GM18498 (cell line): ENCODE measurements around the gene CNN2.

Experiments used
- ATAC-seq: cut with Tn5 transposase; IDR thresholded peaks from one replicate; pipeline ENCODE4 v1.9.1; 2021; ENCODE audit warnings: mild to moderate bottlenecking, moderate library complexity; ENCODE audit not compliant: unreplicated experiment

CNN2 gene

DNA sequence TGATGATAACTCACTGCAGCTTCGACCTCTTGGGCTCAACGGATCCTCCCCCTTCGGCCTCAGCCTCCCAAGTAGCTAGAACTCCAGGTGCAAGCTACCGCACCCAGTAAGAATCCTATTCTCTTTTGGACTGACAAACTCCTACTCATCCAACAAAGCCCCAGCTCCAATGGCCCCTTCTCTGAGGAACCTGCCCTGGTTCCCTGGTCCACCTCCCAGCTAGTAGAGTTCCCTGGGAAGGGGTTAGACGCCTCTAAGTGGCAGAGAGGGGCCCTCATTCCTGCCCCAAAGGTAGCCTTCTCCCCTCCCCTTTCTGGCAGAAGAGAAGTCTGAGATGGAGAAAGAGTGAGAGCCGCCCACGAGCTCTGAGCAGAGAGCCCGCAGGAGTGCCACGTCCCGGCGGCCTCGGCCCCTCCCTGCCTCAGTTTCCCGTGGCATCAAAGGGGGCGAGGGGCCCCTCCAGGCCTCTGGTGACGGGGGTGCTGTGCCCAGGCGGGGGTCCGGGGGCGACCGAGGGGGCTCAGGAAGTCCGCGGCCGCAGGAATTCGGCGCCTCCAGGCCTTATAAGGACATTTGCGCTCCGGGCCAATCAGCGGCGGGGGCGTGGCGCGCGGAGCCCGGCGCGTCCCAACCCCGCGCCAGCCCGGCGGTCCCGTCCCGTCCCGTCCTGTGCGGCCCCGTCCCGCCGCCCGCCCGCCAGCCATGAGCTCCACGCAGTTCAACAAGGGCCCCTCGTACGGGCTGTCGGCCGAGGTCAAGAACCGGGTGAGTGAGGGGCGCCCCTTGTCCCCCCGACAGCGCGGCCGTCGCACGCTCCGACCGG lies at the start of gene CNN2:
Gene CNN2 (plus strand): TSS at position 649 of the 823 bp plus-strand sequence. CDS start 54 bp downstream, at position 703.
- peak; percentile 46 for ATAC-seq

- ATAC-seq: no peak
Measured at GRCh38 chr19:977058-977464, 49.3 kb upstream of the CNN2 start.

- ATAC-seq: no peak
Measured at GRCh38 chr19:979318-979741, 47.1 kb upstream of the CNN2 start.

DNA sequence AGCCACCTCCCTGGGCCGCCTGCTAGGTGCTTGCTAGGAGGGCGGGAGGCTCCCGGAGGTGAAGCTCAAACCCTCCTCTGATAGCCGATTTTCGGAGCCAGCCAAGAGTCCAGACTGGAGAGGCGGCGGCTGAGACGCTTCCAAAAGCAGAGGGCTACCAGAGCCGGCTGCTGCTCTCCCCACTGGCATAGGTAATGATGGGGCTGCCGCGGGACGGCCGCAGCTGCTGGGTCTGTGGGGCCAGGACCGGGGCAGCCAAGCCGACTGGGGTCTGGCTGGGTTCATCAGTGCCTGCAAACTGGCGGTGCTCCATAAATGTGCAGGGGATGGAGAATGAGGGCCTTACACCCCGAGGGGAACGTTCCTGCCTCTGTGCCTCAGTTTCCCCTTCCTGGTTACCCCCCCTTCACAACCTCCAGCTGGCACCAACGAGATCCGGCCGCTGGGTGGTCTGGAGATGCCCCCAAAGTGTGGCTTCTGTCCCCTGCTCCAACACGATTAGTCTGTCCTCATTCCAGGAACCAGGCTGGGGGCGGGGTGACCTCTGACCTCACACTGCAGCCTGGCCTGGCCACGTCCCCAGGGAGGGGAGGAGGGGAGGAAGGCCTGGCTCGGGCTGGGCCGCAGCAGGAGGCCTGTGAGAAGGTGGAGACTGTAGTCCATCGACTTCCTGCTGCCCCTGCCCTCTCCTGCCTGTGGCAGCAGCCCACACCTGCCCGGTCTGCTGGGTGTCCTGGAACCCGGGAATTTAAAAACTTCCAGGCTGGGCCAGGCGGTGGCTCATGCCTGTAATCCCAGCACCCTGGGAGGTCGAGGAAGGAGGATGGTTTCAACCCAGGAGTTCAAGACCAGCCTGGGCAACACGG lies 46.0 kb upstream of the CNN2 start:
- ATAC-seq: no peak

- ATAC-seq: peak; percentile 59
Measured at GRCh38 chr19:982567-983170, 43.7 kb upstream of the CNN2 start.

DNA sequence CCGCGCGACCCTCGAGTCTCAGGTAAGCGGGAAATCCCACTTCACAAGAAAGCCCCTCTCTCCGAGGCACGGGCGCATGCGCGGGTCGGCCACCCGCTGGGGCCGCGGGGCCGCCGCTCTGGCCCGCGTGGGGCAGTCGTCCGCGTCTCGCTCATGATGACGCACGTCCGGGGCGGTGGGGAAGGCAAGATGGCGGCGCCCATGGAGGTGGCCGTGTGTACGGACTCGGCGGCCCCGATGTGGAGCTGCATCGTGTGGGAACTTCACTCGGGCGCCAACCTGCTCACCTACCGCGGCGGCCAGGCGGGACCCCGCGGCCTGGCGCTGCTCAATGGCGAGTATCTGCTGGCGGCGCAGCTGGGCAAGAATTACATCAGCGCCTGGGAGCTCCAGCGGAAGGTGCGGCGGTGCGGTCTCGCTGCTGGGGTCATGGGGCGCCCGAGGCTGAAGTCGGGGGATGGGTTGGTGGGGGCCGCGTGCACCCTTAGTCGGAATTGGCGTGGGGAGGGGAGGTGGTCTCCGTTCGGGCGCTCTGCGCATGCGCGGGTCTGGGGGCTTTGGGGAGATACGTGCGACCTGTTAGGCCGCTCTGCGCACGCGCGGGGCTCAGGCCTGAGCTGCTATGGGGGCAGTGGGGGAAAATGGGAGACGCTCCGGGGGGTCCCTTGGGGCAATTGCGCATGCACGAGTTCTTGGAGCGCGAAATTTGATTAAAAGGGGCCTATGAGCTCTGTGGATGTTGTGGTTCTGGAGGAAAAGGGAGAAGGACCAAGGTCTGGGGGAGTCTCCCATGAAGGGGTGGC lies 42.0 kb upstream of the CNN2 start, which contains the start of gene WDR18:
Gene WDR18 (plus strand): TSS at position 181 of the 803 bp plus-strand sequence. CDS start 9 bp downstream, at position 190.
- ATAC-seq: peak; percentile 83

- ATAC-seq: no peak
Measured at GRCh38 chr19:986083-986482, 40.3 kb upstream of the CNN2 start.

DNA sequence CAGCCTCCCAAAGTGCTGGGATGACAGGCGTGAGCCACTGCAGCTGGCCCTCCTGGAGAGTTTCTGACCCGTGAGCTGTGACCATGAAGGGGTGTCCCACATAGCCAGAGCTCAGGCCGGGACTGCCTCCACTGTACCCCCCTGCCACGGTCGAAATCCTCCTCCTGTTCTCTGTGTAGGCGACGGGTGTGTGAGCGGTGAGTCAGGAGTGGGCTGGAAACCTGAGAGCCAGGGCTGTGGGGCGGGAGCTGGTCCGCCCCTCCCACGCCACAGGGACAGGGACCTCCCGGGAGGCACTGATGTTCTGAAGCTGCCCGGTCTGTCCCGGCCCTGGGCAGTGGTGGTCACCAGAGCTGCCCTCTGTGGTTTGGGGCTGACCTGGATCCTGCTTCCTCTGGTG lies 38.3 kb upstream of the CNN2 start:
- ATAC-seq: no peak

DNA sequence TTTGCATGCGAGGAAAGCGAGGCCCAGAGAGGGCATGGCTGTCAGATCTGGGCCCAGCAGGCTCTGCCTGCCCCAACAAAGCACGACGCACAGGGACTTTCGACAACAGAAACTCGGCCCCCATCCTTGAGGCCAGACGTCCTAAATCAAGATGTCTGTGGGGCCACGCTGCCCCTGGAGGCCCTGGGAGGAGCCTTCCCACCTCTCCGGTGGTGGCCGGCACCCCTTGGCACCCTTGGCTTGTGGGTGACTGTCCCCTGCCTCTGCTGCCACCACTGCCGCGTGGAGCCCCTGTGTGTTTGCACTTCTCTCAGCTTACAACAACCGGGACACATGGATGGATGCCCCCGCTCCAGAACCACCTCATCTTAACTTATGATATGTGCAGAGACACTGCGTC lies 37.9 kb upstream of the CNN2 start:
- no peak for ATAC-seq

GRCh38 chr19:989381-990081 lies 36.9 kb upstream of the CNN2 start:
- ATAC-seq: no peak

GRCh38 chr19:990119-990571 lies 36.3 kb upstream of the CNN2 start:
- no peak for ATAC-seq

- ATAC-seq: no peak
Measured at GRCh38 chr19:990746-991145, 35.7 kb upstream of the CNN2 start.

DNA sequence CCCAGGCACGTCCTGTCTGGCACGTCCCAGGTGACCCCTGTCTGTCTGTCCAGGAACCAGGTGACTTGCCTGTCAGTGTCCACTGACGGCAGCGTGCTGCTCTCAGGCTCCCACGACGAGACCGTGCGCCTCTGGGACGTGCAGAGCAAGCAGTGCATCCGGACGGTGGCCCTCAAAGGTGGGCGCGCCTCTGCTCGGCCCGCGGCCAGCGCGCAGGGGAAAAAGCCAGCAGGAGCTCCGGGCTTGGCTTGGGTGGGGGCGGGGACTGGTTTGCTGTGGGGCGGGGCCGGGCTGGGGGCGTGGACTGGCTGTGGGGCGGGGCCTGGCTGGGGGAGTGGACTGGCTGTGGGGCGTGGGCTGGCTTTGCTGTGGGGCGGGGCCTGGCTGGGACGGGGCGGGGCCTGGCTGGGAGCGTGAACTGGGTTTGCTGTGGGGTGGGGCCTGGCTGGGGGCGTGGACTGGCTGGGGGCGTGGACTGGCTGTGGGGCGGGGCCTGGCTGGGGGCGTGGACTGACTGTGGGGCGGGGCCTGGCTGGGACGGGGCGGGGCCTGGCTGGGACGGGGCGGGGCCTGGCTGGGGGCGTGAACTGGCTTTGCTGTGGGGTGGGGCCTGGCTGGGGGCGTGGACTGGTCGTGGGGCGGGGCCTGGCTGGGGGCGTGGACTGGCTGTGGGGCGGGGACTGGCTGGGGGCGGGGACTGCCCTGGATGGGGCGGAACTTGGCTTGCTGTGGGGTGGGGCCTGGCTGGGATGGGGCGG lies 35.1 kb upstream of the CNN2 start:
- ATAC-seq: no peak

DNA sequence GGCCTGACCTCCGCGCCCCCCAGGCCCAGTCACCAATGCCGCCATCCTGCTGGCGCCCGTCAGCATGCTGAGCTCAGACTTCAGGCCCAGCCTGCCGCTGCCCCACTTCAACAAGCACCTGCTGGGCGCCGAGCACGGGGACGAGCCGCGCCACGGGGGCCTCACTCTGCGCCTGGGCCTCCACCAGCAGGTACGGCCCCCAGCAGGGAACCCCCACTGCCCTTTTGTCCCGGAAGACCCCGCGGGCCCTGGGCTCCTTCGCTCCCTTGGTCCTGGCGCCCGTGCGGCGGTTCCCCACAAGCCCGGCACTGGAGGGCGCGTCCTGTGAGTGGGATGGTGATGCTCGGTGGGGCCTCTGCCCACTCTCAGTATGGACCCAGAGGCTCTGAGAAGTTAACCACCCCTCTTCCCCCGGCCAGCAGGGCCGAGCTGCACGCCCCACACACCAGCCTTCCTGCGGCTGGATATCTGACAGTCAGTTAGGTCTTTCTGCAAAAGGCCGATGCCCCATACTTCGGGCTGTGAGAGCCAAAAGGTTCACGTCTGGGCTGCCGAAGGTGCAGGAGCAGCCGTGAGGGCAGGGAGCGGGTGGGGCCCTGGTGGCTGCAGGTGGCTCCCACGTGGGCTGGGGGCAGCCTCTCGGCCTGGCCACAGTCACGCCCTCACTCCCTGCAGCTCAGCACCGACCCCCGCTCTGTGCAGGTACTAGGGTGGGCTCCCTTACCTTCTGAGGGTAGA lies 34.3 kb upstream of the CNN2 start:
- no peak for ATAC-seq

DNA sequence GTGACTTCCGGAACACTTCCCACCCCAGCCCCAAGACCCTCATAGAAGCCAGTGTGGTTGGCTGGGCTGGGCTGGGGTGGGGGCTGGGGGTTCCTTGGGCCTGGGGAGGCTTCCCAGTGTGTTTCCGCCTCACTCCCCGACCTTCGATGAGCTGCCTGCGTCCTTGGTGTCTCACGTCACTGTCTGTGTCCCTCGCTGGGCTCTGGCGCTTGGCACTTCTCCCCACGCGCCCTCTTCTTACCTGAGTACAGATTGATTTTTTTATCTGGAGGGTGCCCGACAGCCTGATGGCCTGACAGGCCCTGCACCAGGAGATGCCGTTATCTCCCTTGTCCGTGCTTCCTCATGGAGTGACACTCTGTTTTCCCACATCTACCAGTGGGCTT lies 33.7 kb upstream of the CNN2 start:
- ATAC-seq: no peak

DNA sequence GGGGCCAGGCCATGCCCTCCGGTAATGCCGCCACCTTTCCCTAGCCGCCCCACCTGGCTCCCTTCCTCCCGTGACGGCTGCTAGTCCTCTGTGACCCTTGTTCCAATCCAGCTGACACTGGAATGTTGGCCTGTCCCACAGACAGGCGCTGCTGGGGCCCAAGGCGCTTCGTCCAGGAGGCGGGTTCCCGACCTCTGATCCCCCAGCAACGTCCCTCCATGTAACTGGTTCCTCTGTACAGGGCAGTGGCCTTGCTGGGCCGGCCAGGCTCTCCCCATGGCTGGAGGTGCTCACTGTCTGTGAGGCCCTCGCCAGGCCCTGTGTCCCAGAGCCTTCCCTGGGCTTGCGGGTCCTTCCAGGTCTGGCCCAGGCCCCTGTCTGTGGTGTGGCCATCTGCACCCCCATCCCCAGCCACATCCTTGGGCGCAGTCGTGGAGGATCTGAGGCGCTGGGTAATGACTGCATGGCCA lies 33.0 kb upstream of the CNN2 start:
- no peak for ATAC-seq

- no peak for ATAC-seq
Measured at GRCh38 chr19:993831-994393, 32.5 kb upstream of the CNN2 start.

DNA sequence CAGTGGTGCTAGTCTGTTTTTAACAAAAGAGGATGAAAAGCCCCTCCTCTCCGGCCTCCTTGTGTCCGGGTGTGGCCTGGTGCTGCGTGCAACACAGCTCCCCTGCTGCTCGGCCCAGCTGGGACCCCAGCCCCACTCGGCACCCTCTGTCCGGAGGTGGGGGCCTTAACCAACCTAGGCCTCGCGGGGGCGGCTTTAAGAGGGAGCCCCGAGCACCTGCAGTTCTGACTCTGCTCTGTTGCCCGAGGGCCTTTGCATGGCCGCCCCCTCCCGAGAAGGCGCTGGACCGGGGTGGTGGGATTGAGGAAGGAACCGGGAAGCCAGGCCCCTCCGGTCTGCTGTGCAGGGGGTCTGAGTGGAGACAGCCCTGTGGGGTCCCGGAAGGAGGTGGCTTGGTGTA lies 31.9 kb upstream of the CNN2 start:
- ATAC-seq: no peak
